ENCODE data around the gene KRT78. TPM values are rescaled to one million over a fixed set of nuclear protein-coding genes. Genes with fewer than 3 reads are reported as not detected.

The KRT78 gene
- total and polyA plus RNA-seq, 9 of the 15 experiments (the other 6 are each of a cell fraction or from before 2014, with no cell fraction given): not detected

GRCh38 chr12:52796839-52797528 lies 51.8 kb downstream of the KRT78 start (continued):
- TF ChIP-seq SREBF1 (IDR thresholded peaks at IDR 0.05; ENCODE audit: borderline replicate concordance, low read depth, low read length): no peak
- no peak for TF ChIP-seq TFAM (CRISPR knock-in tag; conservative IDR thresholded peaks at IDR 0.05)
- TF ChIP-seq SRSF3 (IDR thresholded peaks at IDR 0.05; ENCODE audit: insufficient read depth, low read length): no peak
- TF ChIP-seq, protein P1, sequence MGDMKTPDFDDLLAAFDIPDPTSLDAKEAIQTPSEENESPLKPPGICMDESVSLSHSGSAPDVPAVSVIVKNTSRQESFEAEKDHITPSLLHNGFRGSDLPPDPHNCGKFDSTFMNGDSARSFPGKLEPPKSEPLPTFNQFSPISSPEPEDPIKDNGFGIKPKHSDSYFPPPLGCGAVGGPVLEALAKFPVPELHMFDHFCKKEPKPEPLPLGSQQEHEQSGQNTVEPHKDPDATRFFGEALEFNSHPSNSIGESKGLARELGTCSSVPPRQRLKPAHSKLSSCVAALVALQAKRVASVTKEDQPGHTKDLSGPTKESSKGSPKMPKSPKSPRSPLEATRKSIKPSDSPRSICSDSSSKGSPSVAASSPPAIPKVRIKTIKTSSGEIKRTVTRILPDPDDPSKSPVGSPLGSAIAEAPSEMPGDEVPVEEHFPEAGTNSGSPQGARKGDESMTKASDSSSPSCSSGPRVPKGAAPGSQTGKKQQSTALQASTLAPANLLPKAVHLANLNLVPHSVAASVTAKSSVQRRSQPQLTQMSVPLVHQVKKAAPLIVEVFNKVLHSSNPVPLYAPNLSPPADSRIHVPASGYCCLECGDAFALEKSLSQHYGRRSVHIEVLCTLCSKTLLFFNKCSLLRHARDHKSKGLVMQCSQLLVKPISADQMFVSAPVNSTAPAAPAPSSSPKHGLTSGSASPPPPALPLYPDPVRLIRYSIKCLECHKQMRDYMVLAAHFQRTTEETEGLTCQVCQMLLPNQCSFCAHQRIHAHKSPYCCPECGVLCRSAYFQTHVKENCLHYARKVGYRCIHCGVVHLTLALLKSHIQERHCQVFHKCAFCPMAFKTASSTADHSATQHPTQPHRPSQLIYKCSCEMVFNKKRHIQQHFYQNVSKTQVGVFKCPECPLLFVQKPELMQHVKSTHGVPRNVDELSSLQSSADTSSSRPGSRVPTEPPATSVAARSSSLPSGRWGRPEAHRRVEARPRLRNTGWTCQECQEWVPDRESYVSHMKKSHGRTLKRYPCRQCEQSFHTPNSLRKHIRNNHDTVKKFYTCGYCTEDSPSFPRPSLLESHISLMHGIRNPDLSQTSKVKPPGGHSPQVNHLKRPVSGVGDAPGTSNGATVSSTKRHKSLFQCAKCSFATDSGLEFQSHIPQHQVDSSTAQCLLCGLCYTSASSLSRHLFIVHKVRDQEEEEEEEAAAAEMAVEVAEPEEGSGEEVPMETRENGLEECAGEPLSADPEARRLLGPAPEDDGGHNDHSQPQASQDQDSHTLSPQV (IDR thresholded peaks at IDR 0.05): no peak
- TF ChIP-seq HDAC8 (tag; IDR thresholded peaks at IDR 0.05): no peak
- no peak for TF ChIP-seq ARID2 (IDR thresholded peaks at IDR 0.05)
- TF ChIP-seq SAFB2 (IDR thresholded peaks at IDR 0.05; ENCODE audit: borderline replicate concordance, low read depth, low read length, severe bottlenecking): no peak
- no peak for TF ChIP-seq RAD21 (CRISPR knock-in tag; conservative IDR thresholded peaks at IDR 0.05 in 1 of 2, IDR thresholded peaks at IDR 0.05 in 1 of 2)
- peak; percentile 57; the same call in 1 of the 2 replicates for TF ChIP-seq ATF7 (IDR thresholded peaks at IDR 0.05)
- no peak for TF ChIP-seq ZNF699 (CRISPR knock-in tag; IDR thresholded peaks at IDR 0.05; ENCODE audit: insufficient replicate concordance)
- no peak for TF ChIP-seq NBN (IDR thresholded peaks at IDR 0.05; ENCODE audit: low read depth)
- TF ChIP-seq PHB2 (IDR thresholded peaks at IDR 0.05; ENCODE audit: low read depth): 0 out of 2 replicates have a peak, but pooled peaks have one; percentile 53
- TF ChIP-seq MCM5 (IDR thresholded peaks at IDR 0.05; ENCODE audit: low read depth): no peak
- TF ChIP-seq KAT8 (IDR thresholded peaks at IDR 0.05; ENCODE audit: low read depth): no peak
- TF ChIP-seq TRIM28 (IDR thresholded peaks at IDR 0.05): no peak; the same call in 1 of the 2 replicates
- no peak for TF ChIP-seq ZNF407 (IDR thresholded peaks at IDR 0.05; ENCODE audit: low read depth)

All from K562 (cell line).